Activated effector memory CD4-positive, alpha-beta T cell treated with anti-CD3 and anti-CD28 coated beads, Interleukin-2, amount 50 U/mL, for 16 hours (primary cell): ENCODE data around the gene HIPK2.

ENCODE experiments used
- DNase-seq: peaks from one replicate; pipeline ENCODE4 v3.0.0-alpha.2; 2020

Gene HIPK2

DNA sequence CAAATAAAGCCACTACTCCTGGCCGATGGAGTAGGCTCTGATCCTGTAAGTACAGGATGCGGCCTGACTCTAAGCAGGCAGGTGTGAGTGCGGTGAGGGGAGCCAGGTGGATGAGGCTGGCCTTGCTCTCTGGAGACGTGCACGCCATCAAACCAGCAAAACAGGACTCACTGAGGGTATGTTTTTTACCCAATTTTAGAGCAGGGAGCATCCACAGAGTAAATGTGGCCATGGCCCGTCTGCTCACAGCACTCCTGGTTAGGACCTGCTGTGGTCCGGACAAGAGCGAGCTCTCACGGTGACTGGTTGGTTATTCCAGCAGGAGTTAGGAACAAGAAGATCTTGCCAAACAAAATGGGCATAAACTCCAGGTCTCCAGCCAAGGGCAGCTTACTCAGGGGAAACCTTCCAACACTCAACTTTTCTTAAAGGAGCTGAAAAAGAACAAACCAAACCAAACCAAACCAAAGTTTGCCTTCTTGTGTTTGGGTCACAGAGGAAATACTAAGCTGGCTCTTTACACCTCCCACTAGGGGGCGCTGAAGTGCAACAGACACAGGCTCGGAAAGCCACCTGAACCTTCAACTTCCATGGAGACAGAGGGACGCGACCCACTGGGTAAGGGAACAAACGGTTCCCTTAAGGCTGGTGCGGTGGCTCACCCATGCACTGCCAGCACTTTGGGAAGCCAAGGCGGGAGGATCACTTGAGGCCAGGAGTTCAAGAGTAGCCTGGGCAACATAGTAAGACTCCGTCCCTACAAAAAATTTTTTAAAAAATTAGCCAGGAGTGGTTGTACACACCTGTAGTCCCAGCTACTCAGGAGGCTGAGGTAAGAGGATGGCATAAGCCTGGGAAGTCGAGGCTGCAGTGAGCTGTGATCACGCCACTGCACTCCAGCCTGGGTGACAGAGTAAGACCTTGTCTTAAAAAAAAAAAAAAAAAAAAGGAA is 131.9 kb downstream of the HIPK2 start:
- DNase-seq, result peak; percentile 91

DNA sequence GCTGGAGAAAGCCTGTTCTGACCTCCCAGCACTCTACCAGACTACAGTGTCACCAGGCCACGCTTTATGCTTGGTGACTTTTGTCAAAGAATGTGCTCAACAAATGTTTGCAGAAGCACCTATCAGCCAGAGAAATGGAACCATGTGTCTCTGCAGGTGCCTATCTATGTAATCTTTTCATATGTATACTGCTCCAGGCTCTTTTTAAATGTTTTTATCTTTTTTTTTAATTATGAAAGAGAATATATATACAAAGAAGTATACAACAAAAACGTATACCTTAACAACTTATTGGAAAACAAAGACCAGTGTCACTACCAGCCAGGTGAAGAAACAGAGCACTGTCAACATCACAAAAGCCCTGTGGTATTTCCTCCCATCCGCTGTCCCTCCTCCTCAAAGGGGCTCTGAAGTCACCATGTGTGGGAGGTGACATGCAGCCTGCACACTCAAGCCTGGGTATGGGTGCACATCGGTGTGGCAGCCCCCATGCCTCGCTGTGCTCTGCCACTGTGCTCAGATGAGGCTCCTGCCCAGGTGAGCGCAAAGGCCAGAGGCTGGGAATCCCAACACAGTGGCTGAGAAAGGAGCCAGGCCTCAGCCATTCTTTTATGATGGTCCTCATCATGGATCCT is 133.7 kb downstream of the HIPK2 start:
- DNase-seq, result no peak

GRCh38 chr7:139642283-139642682 is 135.5 kb downstream of the HIPK2 start:
- DNase-seq, result no peak

DNA sequence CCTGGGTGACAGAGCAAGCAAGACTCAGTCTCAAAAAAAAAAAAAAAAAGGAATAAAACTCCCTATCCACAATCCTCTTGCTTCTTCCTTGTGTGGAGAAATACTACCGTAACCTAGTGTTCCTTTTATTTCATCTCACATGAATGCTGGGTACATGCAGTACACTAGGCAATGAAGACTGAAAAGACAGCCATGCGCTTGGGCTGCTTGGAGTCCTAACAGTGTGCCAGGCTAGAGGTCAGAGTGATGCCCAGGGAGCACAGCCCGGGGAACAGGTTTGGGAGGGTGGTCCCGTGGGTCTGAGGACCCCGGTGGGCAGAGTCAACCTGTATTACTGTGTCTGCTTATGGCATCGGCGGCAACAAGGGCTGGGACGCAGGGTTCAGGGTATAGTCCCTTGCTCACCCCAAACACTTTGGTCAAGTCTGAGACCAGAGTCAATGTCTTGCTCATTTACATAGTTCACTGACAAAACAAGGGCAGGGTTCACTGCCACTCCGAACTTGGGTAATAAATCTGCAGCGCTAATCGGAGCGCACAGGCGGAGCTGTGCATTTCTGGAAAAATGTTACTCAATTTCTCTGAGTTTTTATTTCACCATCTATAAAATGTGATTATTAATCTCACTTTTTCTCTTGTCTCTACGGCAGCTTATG is 136.3 kb downstream of the HIPK2 start:
- no peak for DNase-seq

DNA sequence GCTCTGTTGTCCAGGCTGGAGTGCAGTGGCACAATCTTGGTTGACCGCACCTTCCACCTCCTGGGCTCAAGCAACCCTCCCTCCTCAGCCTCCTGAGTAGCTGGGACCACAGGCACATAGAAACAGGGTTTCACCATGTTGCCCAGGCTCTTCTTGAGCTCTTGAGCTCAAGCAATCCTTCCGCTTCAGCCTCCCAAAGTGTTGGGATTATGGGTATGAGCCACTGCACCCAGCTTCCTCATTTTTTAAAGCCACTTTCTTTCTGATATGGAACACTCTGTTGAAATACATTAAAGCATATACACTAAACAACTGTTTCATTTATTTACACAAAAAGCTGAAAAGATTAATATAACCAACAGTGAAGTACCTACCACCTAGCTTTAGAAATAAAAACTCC is 137.1 kb downstream of the HIPK2 start:
- no peak for DNase-seq

GRCh38 chr7:139639563-139639962 is 138.2 kb downstream of the HIPK2 start:
- no peak for DNase-seq

DNA sequence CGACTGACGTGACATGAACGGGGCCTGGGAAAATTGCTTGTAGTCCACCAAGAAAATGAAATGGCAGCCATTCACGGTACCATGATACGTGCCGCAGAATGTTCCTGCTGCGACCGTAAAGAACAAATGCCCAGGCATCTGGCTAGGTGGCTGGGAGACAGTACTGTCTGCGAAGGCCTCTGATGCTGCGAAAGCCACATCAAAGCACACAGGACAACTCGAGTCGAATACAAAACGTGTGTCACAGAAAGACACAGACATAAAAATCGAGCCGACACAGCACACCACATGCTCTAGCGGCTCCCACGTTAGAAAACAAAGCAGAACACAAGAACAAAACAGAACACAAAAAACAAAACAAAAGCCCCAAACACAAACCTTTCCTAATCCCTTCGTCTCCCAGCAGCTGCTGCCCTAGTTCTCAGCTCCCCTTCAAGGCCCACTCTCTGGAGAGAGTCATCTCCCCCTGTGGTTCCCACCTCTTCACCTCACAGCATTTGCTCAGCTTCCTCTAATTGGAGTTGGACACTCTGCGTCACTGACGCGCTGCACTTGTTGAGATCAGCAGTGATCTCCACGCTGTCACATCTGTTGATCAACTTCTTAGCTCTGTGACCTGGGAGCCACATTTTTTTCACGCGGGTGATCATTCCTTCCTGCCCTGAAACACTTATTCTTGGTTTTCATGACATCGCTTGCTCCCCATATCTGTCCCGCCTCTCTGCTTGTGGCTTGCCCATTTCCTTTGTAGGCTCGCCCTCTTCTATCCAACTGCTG is 142.1 kb downstream of the HIPK2 start:
- DNase-seq, result peak; percentile 82

DNA sequence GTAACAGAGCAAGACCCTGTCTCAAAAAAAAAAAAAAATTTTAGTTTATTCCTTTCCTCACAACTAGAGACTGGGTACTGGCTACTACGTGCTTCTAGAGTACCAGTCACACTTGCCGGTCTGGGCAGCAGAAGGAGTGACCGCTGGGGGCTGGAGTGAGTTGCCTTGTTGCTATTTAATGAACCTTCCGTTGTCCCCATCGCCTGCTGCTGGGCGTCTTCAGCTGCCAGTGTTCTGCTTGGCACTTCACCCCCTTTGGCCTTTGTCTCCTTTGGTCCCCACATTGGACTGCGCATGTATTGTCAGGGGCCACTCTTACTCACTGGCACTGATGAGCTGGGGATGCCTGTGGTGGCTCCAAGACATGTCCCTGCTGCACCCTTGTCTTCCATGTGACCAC is 143.7 kb downstream of the HIPK2 start:
- no peak for DNase-seq

DNA sequence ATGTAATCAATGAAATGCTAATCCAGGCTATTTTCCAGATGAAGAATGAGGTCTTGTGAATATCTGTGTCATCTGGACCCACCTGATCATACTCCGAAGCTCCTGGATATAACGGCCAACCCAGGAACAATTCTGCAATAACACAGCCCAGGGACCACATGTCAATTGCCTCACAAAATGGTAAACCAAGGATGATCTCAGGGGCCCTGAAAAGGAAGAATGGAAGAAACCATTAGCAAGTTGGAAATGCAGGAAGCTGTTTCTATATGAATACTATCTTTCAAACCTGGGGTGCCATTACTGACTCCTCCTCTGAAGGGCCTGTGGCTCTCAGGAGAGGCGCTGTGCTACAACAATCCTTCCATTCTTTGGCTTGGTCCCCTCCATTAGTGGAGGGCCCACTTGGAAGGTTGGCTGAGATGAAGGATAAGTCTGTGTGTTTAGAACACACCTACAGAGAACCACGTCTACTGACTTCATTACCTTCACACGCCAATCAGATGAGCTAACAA is 146.2 kb downstream of the HIPK2 start:
- no peak for DNase-seq

DNA sequence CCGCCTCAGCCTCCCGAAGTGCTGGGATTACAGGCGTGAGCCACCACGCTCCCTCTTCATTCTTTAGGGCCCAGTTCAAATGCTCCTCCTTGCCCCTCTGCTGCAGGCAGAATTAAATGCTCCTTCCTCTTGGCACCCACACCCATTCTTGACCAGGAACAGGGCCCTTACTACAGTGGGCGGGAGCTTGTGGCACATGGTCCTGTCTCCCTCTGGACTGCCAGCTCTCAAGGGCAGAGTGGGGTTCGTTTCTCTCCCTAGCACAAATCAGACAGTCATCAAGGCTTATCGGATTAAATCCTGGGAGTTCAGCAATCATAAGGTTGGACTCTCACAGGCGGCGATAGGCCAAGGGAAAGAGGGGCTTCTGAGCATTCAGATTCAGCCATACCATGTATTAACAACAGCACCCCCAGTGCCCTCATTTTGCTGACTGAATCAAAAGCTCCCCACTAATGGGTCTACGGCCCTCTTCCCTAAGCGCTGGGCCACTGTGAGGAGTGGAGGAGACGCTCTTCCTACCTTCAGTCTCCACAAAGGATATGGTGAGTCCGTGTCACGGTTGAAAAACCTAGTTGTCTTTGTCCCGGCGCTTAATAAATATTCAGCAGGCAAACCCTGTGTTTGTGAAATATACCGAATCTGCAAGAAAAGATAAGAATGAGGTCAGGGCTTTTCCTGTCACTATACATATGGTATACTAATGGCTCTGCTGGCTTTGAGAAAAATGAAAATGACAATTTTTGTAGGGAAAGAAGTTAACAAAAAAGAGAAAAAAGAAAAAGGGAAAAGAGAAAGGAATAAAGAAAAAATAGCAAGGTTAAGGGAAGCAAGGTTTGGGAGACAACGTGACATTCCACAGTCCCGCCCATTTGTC is 146.9 kb downstream of the HIPK2 start:
- DNase-seq, result no peak

DNA sequence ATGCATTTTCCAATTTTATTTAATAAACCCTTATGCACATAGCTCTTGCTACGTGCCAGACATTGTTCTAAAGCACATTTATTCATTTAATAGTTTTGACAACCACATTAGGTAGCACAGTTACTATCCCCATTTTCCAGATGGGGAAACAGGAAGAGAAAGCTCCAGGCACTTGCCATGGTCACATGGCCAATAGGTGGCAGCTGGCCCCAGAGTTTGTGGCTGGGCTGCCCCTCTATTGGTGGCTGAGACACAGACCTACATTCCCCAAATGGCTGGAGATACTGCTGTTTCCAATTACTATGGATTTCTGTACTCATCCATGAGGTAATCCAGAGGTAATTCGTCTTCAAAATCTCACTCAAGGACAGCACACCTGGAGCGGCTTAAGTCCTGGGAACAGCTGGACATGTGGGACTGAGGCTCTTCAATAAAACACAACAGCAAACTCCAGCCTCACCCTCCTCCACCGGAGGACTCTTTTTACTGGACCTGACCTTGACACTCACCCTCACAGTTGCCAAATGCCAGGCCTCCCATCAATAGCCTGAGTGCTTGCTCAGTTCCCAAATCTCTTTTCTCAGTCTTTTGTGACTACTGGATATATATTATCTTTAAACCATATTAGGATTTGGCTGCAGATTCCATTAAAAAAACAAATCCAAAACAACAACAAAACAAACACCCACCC is 148.3 kb downstream of the HIPK2 start:
- no peak for DNase-seq

GRCh38 chr7:139627831-139628230 is 150.0 kb downstream of the HIPK2 start:
- no peak for DNase-seq

DNA sequence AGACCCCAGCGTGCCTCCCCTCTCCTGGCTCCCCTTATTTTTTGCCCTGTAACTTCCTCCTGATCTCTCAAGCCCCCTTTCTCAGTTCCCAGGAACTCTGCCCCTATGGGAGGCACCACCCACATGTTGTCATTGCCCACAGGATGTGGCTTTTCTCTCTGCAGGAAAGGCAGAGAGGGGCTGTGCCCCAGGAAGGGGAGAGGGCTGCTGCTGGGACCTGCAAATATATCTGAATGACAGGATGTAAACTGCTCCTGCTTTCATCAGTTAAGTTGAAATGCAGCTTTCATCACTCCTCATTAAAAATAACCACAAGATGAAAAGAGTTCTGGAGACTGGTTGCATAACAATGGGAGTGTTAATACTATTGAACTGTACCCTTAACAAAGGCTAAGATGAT is 151.0 kb downstream of the HIPK2 start:
- no peak for DNase-seq

GRCh38 chr7:139623518-139623917 is 154.3 kb downstream of the HIPK2 start:
- DNase-seq, result no peak

DNA sequence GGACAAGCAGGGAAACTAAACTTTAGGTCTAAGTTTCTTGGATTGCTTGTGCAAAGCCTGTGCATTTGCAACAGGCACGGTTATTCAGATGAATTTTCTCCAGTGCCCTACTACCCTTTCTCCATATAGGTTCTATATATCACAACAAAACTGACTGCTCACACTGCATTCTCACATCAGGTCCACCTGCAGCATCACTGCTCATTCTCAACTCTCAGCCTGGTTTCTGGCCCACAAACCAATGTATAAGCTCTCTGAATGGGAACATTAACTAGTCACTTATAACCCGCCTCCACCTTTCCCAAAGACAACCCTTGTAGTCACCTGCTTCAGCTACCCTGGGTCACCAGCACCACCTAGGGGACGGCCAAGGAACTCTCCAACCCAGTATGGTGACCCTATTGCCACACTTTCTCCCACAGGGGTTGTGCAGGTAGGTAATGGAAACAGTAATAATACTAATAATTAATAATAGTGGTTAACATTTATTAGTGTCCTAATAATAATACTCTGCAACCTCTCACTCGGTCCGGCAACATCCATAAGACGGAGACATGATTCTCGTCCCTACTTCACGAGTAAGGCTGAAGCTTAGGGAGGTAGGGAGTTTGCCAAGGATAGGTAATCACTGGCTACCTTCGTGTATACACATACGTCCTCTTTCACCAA is 157.0 kb downstream of the HIPK2 start:
- DNase-seq, result peak; percentile 83

- DNase-seq, result no peak
Observed at GRCh38 chr7:139619367-139619657, 158.5 kb downstream of the HIPK2 start.

DNA sequence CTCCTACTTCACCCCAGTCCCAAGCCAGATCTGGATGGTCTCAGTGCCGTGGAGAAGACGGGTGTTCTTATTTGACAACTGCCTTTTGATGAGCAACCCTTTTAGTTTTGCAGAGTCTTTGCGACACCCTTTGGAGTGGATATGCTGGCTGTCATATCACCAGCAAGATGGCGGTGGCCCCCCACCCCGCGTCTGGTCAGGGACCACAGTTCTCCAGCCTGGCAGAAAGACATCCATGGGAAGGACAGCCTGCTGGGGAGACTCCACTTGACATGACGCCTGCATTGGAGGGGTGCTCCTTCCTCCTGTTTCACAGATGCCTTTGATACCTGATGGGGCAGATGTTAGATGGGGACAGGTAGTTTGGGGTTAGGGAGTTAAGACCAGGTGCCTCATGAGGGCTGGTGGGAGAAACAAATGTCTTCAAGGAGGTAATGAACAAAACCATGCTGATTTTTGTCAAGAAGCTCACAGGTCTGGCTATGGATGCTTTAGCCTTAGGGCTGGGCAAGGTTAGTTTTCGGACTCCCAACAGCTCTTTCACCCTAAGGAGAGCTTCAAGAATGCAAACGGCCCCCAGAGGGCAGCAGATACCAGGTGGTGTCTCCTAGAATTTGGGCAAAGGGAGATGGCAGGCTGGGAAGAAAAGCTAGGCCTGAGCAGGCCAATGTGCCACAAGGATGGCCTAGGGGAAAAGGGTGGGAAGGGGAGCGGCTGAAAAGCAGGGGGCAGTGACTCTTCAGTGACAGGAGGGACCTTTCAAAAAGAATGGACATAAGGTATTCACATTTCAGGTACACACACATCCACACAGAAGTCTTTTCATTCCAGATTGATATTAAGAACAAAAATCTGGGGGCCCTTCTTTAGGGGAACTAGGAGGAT is 159.1 kb downstream of the HIPK2 start:
- peak; percentile 72 for DNase-seq

GRCh38 chr7:139617074-139617473 is 160.7 kb downstream of the HIPK2 start:
- DNase-seq, result no peak

DNA sequence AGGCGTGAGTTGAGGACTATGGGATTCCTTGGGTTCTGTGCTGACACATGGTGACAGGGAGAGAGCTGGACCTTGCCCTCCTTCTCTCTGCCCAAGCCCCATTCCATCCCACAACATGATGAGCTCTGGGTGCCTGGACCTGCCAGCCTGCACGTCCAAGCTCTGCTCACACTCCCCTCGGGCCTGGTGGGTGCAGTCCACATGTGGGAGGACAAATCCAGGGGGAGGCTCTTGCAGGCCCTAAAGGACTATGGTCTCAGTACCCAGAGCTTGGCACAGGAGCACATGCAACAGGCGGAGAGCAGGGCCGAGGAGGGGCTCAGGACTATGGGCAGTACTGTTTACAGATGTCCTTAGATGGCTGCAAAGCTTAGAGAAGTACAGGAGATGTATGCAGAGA is 162.9 kb downstream of the HIPK2 start:
- DNase-seq, result no peak

DNA sequence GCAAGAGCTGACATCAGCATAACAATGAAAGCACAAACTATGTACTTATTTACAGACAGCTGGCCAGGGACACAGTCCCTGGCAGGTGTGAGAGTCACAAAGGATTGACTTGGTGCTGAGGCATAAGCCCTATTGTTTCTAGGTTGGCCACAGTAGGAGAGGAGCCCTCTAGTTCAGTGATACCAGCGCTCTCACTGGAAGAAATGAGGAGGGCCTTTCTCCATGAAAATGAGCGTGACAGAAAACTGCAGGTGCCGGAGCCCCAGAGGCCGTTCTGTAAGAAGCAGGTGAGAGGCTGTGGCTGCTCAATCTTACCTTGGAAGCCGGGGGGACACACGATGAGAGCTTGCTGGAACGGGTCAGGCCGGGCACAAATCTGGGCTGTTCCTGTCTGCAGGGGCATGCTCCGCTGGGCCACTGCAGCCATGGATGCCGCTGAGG is 163.8 kb downstream of the HIPK2 start:
- no peak for DNase-seq
